SK-N-SH treated with all-trans-retinoic acid at 6 μM for 48 hours (cell line): Measurements from ENCODE around the gene GNG5.

Experiments
- ATAC-seq: fragments of 200-7000 bp; cut with Tn5 transposase; 3 replicates; pipeline ENCODE4 v1.9.1; 2020; ENCODE audit warnings: mild to moderate bottlenecking, moderate library complexity
- BACH2 ChIP-seq: fragments of 250-450 bp; sonication (Bioruptor Pico); IDR thresholded peaks from 2 replicates; pipeline ENCODE4 v1.9.0; 2021; ENCODE audit warnings: mild to moderate bottlenecking, borderline replicate concordance
- CREB5 ChIP-seq: fragments of 250-450 bp; sonication (Bioruptor Pico); IDR thresholded peaks from 2 replicates; pipeline ENCODE4 v1.5.1; 2020; ENCODE audit warnings: low read depth, mild to moderate bottlenecking, moderate library complexity
- CSDC2 ChIP-seq: fragments of 250-450 bp; sonication (Bioruptor Pico); IDR thresholded peaks from 2 replicates; pipeline ENCODE4 v1.5.0; 2020; ENCODE audit warnings: mild to moderate bottlenecking, moderate library complexity
- CSRNP3 ChIP-seq: fragments of 250-450 bp; sonication (Bioruptor Pico); IDR thresholded peaks from 2 replicates; pipeline ENCODE4 v1.5.1; 2021; ENCODE audit warnings: mild to moderate bottlenecking, moderate library complexity
- ESRRG ChIP-seq: fragments of 250-450 bp; sonication (Bioruptor Pico); IDR thresholded peaks from 2 replicates; pipeline ENCODE4 v1.6.1; 2021; ENCODE audit warnings: mild to moderate bottlenecking
- GLIS3 ChIP-seq: fragments of 250-450 bp; sonication (Bioruptor Pico); IDR thresholded peaks from 2 replicates; pipeline ENCODE4 v1.5.0; 2020; ENCODE audit warnings: mild to moderate bottlenecking, moderate library complexity
- ISL1 ChIP-seq: fragments of 250-450 bp; sonication (Bioruptor Pico); IDR thresholded peaks from 2 replicates; pipeline ENCODE4 v2.1.2; 2022; ENCODE audit warnings: mild to moderate bottlenecking, moderate library complexity
- OSR1 ChIP-seq: fragments of 250-450 bp; sonication (Bioruptor Pico); IDR thresholded peaks from 2 replicates; pipeline ENCODE4 v1.8.0; 2022; ENCODE audit warnings: moderate library complexity, mild to moderate bottlenecking, inconsistent platforms
- PPARA ChIP-seq: fragments of 250-450 bp; sonication (Bioruptor Pico); IDR thresholded peaks from 2 replicates; pipeline ENCODE4 v1.5.0; 2020; ENCODE audit warnings: mild to moderate bottlenecking, borderline replicate concordance
- RARB ChIP-seq: fragments of 250-450 bp; sonication (Bioruptor Pico); IDR thresholded peaks from 2 replicates; pipeline ENCODE4 v1.8.0; 2021; ENCODE audit warnings: mild to moderate bottlenecking, moderate library complexity
- SNAI2 ChIP-seq: fragments of 250-450 bp; sonication (Bioruptor Pico); IDR thresholded peaks from 2 replicates; pipeline ENCODE4 v1.5.0; 2020; ENCODE audit warnings: mild to moderate bottlenecking, moderate library complexity
- TCF4 ChIP-seq: fragments of 250-450 bp; sonication (Bioruptor Pico); IDR thresholded peaks from 2 replicates; pipeline ENCODE4 v1.8.0; 2021; ENCODE audit warnings: mild to moderate bottlenecking, moderate library complexity, borderline replicate concordance
- TOX ChIP-seq: fragments of 250-450 bp; sonication (Bioruptor Pico); IDR thresholded peaks from 2 replicates; pipeline ENCODE4 v1.8.0; 2021; ENCODE audit warnings: mild to moderate bottlenecking, moderate library complexity, borderline replicate concordance
- ZC3H10 ChIP-seq: fragments of 250-450 bp; sonication (Bioruptor Pico); IDR thresholded peaks from 2 replicates; pipeline ENCODE4 v1.5.1; 2021; ENCODE audit warnings: mild to moderate bottlenecking, moderate library complexity
- ZFP3 ChIP-seq: fragments of 250-450 bp; sonication (Bioruptor Pico); IDR thresholded peaks from 2 replicates; pipeline ENCODE4 v1.5.0; 2020; ENCODE audit warnings: mild to moderate bottlenecking, moderate library complexity
- ZFP30 ChIP-seq: fragments of 450-650 bp; formaldehyde crosslinking; IDR thresholded peaks from 2 replicates; pipeline ENCODE4 v1.5.0; 2022; ENCODE audit warnings: mild to moderate bottlenecking, moderate library complexity
- ZNF565 ChIP-seq: fragments of 450-650 bp; formaldehyde crosslinking; conservative IDR thresholded peaks from 2 replicates; pipeline ENCODE4 v1.5.0; 2020; ENCODE audit warnings: low read depth, mild to moderate bottlenecking, moderate library complexity
- ZNF70 ChIP-seq: fragments of 450-650 bp; formaldehyde crosslinking; IDR thresholded peaks from 2 replicates; pipeline ENCODE4 v1.5.0; 2020; ENCODE audit warnings: mild to moderate bottlenecking, moderate library complexity
- ZNF8 ChIP-seq: fragments of 450-650 bp; formaldehyde crosslinking; IDR thresholded peaks from 2 replicates; pipeline ENCODE4 v1.5.0; 2020; ENCODE audit warnings: mild to moderate bottlenecking, moderate library complexity
- TF ChIP-seq, protein P1 (sequence below): fragments of 250-450 bp; sonication (Bioruptor Pico); IDR thresholded peaks from 2 replicates; pipeline ENCODE4 v1.5.0; 2020; ENCODE audit warnings: mild to moderate bottlenecking, moderate library complexity
- TF ChIP-seq, protein P2 (sequence below): fragments of 250-450 bp; sonication (Bioruptor Pico); IDR thresholded peaks from 2 replicates; pipeline ENCODE4 v1.8.0; 2021; ENCODE audit warnings: low read depth, mild to moderate bottlenecking, moderate library complexity, borderline replicate concordance
- TF ChIP-seq, protein P3 (sequence below): fragments of 250-450 bp; sonication (Bioruptor Pico); IDR thresholded peaks from 2 replicates; pipeline ENCODE4 v1.8.0; 2020; ENCODE audit warnings: mild to moderate bottlenecking, moderate library complexity, borderline replicate concordance

The GNG5 gene

DNA sequence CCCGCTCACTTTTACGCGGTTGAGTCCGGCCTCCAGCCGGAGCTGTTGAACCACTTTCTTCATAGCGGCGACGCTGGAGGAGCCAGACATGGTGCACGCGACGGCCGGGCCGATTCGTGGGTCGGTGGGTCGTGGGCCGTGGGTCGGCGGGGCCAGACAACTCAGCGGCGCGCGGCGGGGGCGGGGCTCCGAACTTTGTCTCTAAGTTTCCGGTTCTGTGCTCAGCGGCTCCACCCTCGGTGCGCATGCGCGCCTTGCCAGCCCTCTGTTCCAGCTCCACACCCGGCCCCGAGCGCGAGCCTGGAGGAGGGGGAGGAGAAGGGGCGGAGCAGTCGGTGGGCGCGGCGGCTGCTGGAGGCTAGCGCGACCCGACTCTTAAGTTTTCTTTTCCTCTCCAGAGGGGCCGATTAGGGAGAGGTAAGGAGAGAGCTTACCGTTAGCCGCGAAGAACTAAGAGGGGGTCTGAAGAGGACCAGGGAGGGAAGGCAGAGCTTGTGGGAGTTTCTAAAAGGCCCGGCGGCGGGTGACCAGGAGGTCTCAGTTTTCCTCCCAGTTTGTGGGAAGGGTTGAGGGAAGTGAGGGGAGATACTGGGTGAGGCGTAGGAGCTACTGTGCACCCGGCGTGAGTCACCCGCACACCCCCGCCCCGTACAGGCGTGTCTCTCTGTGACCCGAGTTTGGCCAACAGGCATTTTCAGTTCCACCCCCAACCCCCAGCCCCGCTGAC lies at the start of gene GNG5, which contains the start of gene SPATA1:
Gene GNG5 (minus strand): TSS at position 580 of the 727 bp plus-strand sequence. CDS start 490 bp downstream, at position 90.
Gene SPATA1 (plus strand): TSS at position 385 of the 727 bp plus-strand sequence. CDS start 9,974 bp downstream, outside the sequence.
- peak; percentile 90 for ATAC-seq
- TF ChIP-seq, protein P1, sequence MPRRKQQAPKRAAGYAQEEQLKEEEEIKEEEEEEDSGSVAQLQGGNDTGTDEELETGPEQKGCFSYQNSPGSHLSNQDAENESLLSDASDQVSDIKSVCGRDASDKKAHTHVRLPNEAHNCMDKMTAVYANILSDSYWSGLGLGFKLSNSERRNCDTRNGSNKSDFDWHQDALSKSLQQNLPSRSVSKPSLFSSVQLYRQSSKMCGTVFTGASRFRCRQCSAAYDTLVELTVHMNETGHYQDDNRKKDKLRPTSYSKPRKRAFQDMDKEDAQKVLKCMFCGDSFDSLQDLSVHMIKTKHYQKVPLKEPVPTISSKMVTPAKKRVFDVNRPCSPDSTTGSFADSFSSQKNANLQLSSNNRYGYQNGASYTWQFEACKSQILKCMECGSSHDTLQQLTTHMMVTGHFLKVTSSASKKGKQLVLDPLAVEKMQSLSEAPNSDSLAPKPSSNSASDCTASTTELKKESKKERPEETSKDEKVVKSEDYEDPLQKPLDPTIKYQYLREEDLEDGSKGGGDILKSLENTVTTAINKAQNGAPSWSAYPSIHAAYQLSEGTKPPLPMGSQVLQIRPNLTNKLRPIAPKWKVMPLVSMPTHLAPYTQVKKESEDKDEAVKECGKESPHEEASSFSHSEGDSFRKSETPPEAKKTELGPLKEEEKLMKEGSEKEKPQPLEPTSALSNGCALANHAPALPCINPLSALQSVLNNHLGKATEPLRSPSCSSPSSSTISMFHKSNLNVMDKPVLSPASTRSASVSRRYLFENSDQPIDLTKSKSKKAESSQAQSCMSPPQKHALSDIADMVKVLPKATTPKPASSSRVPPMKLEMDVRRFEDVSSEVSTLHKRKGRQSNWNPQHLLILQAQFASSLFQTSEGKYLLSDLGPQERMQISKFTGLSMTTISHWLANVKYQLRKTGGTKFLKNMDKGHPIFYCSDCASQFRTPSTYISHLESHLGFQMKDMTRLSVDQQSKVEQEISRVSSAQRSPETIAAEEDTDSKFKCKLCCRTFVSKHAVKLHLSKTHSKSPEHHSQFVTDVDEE, result peak; percentile 58; the same call in 1 of the 2 replicates
- TF ChIP-seq PPARA (CRISPR knock-in tag) (no peak), ZFP3 (CRISPR knock-in tag) (peak; percentile 58; the same call in 1 of the 2 replicates), OSR1 (CRISPR knock-in tag) (no peak), ZC3H10 (CRISPR knock-in tag) (no peak), ZNF565 (CRISPR knock-in tag) (no peak)
- TF ChIP-seq, all 23 proteins: peak for 2

DNA sequence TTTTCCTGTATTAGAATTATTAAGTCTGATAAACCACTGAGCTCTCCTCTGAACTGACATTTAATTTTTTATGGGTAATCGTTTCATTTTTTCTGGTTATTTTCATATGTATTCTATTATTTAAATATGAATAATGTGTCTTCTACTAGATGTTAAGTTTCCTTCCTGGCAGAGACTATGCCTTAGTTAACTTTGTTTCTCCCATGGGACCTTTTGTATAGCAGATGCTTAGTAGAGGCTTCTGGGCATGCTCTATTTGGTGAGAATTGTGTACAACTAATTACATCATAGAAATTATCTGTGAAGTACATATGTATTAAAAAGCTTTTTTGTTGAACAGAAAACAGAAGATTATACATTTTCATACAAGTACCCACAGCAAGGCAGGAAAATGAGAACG lies 44.4 kb upstream of the GNG5 start:
- TF ChIP-seq CSDC2 (CRISPR knock-in tag) (no peak), ZNF70 (CRISPR knock-in tag) (no peak), ZFP3 (CRISPR knock-in tag) (no peak), TCF4 (CRISPR knock-in tag) (no peak), SNAI2 (CRISPR knock-in tag) (no peak), GLIS3 (no peak), OSR1 (CRISPR knock-in tag) (no peak), ZFP30 (CRISPR knock-in tag) (no peak), ESRRG (CRISPR knock-in tag) (no peak), TOX (no peak), ZNF8 (CRISPR knock-in tag) (no peak), BACH2 (CRISPR knock-in tag) (no peak), RARB (CRISPR knock-in tag) (no peak), CREB5 (CRISPR knock-in tag) (no peak), ZNF565 (CRISPR knock-in tag) (no peak), CSRNP3 (no peak)
- TF ChIP-seq, protein P2, sequence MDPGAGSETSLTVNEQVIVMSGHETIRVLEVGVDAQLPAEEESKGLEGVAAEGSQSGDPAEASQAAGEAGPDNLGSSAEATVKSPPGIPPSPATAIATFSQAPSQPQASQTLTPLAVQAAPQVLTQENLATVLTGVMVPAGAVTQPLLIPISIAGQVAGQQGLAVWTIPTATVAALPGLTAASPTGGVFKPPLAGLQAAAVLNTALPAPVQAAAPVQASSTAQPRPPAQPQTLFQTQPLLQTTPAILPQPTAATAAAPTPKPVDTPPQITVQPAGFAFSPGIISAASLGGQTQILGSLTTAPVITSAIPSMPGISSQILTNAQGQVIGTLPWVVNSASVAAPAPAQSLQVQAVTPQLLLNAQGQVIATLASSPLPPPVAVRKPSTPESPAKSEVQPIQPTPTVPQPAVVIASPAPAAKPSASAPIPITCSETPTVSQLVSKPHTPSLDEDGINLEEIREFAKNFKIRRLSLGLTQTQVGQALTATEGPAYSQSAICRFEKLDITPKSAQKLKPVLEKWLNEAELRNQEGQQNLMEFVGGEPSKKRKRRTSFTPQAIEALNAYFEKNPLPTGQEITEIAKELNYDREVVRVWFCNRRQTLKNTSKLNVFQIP (CRISPR knock-in tag), result no peak
- TF ChIP-seq, protein P3, sequence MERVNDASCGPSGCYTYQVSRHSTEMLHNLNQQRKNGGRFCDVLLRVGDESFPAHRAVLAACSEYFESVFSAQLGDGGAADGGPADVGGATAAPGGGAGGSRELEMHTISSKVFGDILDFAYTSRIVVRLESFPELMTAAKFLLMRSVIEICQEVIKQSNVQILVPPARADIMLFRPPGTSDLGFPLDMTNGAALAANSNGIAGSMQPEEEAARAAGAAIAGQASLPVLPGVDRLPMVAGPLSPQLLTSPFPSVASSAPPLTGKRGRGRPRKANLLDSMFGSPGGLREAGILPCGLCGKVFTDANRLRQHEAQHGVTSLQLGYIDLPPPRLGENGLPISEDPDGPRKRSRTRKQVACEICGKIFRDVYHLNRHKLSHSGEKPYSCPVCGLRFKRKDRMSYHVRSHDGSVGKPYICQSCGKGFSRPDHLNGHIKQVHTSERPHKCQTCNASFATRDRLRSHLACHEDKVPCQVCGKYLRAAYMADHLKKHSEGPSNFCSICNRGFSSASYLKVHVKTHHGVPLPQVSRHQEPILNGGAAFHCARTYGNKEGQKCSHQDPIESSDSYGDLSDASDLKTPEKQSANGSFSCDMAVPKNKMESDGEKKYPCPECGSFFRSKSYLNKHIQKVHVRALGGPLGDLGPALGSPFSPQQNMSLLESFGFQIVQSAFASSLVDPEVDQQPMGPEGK (CRISPR knock-in tag), result no peak
- ATAC-seq, result no peak

- no peak for ATAC-seq
- TF ChIP-seq BACH2 (CRISPR knock-in tag) (no peak), ZC3H10 (CRISPR knock-in tag) (no peak), ZNF70 (CRISPR knock-in tag) (no peak), CSDC2 (CRISPR knock-in tag) (no peak), ZNF565 (CRISPR knock-in tag) (no peak), ZFP3 (CRISPR knock-in tag) (no peak), SNAI2 (CRISPR knock-in tag) (no peak), ISL1 (no peak), TOX (no peak), ZNF8 (CRISPR knock-in tag) (no peak)
- TF ChIP-seq, protein P2 (CRISPR knock-in tag), result no peak
- TF ChIP-seq, protein P1, result no peak
These were observed 35.3 kb upstream of the GNG5 start for GRCh38 chr1:84541679-84542078.
